HCT116 (cell line): ENCODE measurements around the gene KCNIP3.

Experiments used
- ATF3 ChIP-seq: IDR thresholded peaks from 2 replicates; pipeline ENCODE4 v1.6.1; 2012
- CBX3 ChIP-seq: IDR thresholded peaks from 2 replicates; pipeline ENCODE4 v1.6.1; 2012; ENCODE audit warnings: low read depth
- CEBPB ChIP-seq: IDR thresholded peaks from 2 replicates; pipeline ENCODE4 v1.6.1; 2012; ENCODE audit warnings: low read depth
- CTCF ChIP-seq, 3 experiments: fragments of 200-600 bp in 1 of 3; sonication (generic) in 1 of 3; IDR thresholded peaks in 2 of 3; conservative IDR thresholded peaks in 1 of 3; 2 replicates each; pipeline ENCODE4 v1.5.1; 2012 to 2017; ENCODE audit warnings: low read depth in 2 of 3, low read length in 2 of 3, antibody characterized with exemption in 1 of 3, borderline replicate concordance in 1 of 3, control low read depth in 1 of 3, mild to moderate bottlenecking in 1 of 3, mixed read lengths in 1 of 3, mixed run types in 1 of 3, moderate library complexity in 1 of 3; ENCODE audit not compliant: insufficient read depth in 1 of 3
- EZH2 ChIP-seq: fragments of 200-600 bp; sonication (generic); IDR thresholded peaks from 2 replicates; pipeline ENCODE4 v1.6.1; 2017; ENCODE audit warnings: antibody characterized with exemption, mixed run types
- EZH2phosphoT487 ChIP-seq: fragments of 200-600 bp; IDR thresholded peaks from 2 replicates; pipeline ENCODE4 v1.6.1; 2018; ENCODE audit warnings: antibody characterized with exemption, borderline replicate concordance
- JUND ChIP-seq: IDR thresholded peaks from 2 replicates; pipeline ENCODE4 v1.6.1; 2012
- MAX ChIP-seq: IDR thresholded peaks from 2 replicates; pipeline ENCODE4 v1.6.1; 2012
- POLR2A ChIP-seq: IDR thresholded peaks from 2 replicates; pipeline ENCODE4 v1.7.0; 2011; ENCODE audit warnings: borderline replicate concordance; ENCODE audit not compliant: insufficient read depth, insufficient read length; ENCODE audit errors: extremely low read depth
- RAD21 ChIP-seq: IDR thresholded peaks from 2 replicates; pipeline ENCODE4 v1.6.1; 2012; ENCODE audit warnings: low read depth, mild to moderate bottlenecking
- REST ChIP-seq: IDR thresholded peaks from 2 replicates; pipeline ENCODE4 v1.6.1; 2012; ENCODE audit warnings: low read depth
- SRF ChIP-seq: IDR thresholded peaks from 2 replicates; pipeline ENCODE4 v1.6.1; 2012; ENCODE audit warnings: low read depth
- ZBTB33 ChIP-seq: IDR thresholded peaks from 2 replicates; pipeline ENCODE4 v1.6.1; 2011; ENCODE audit warnings: mild to moderate bottlenecking, low read length, moderate library complexity; ENCODE audit not compliant: insufficient replicate concordance; ENCODE audit errors: extremely low read depth
- ZFX ChIP-seq: fragments of 450-650 bp; IDR thresholded peaks from 2 replicates; pipeline ENCODE4 v1.6.1; 2017

GRCh38 chr2:95313296-95314131, 16.4 kb downstream of the KCNIP3 start:
- no peak for TF ChIP-seq CBX3
- TF ChIP-seq CTCF (IDR thresholded peaks at IDR 0.05 in 2 of 3, conservative IDR thresholded peaks at IDR 0.05 in 1 of 3; ENCODE audit: borderline replicate concordance in 1 of 3, insufficient read depth in 1 of 3, low read depth in 2 of 3, low read length in 2 of 3) = no peak
- TF ChIP-seq SRF = no peak
- TF ChIP-seq JUND = no peak
- TF ChIP-seq RAD21 = no peak
- TF ChIP-seq CEBPB = no peak
- TF ChIP-seq ZFX = no peak
- no peak for TF ChIP-seq ATF3
- no peak for TF ChIP-seq POLR2A
- no peak for TF ChIP-seq EZH2
- TF ChIP-seq EZH2phosphoT487 = no peak
- TF ChIP-seq REST = no peak
- no peak; the same call in 1 of the 2 replicates for TF ChIP-seq MAX
- TF ChIP-seq ZBTB33 = no peak
